Measurements from ENCODE around the gene TMPRSS2.

DNA sequence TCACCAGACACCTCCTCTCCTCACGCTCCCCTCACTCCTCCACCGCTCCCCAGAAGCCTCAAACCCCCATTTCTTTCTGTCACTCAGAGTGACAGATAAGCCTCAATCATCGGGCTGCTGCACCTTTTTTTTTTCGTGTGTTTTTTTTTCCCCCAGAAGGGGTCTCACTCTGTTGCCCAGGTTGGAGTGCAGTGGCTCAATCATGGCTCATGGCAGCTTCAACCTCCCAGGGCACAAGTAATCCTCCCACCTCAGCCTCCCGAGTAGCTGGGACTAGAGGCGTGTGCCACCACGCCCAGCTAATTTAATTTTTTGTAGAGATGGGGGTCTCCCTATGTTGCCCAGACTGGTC lies 1.2 kb upstream of the TMPRSS2 start:
- TF ChIP-seq, protein P1, sequence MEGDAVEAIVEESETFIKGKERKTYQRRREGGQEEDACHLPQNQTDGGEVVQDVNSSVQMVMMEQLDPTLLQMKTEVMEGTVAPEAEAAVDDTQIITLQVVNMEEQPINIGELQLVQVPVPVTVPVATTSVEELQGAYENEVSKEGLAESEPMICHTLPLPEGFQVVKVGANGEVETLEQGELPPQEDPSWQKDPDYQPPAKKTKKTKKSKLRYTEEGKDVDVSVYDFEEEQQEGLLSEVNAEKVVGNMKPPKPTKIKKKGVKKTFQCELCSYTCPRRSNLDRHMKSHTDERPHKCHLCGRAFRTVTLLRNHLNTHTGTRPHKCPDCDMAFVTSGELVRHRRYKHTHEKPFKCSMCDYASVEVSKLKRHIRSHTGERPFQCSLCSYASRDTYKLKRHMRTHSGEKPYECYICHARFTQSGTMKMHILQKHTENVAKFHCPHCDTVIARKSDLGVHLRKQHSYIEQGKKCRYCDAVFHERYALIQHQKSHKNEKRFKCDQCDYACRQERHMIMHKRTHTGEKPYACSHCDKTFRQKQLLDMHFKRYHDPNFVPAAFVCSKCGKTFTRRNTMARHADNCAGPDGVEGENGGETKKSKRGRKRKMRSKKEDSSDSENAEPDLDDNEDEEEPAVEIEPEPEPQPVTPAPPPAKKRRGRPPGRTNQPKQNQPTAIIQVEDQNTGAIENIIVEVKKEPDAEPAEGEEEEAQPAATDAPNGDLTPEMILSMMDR (IDR thresholded peaks at IDR 0.05), result no peak
- no peak for TF ChIP-seq EP300 (IDR thresholded peaks at IDR 0.05)
